ENCODE measurements around the gene MRPS2.

GRCh38 chr9:135492886-135493669 is 7.4 kb upstream of the MRPS2 start:
- TF ChIP-seq CTCF (IDR thresholded peaks at IDR 0.05), result no peak
- no peak for TF ChIP-seq EZH2phosphoT487 (IDR thresholded peaks at IDR 0.05)

All from neural progenitor cell (in vitro differentiated cells).